ENCODE measurements around the gene SPAG16. TPM values are rescaled to one million over a fixed set of nuclear protein-coding genes. Genes with fewer than 3 reads are reported as not detected.
A peak's percentile ranks its signal among the peaks of the same experiment; 100 is the strongest.

The SPAG16 gene
- total RNA-seq (36.0 and 36.8 TPM in 2 replicates), polyA plus RNA-seq (18.9 and 24.1 TPM in 2 replicates), polyA minus RNA-seq (ENCODE audit: low replicate concordance) (0.33 and 0.86 TPM in 2 replicates)
- 15.8 and 21.8 TPM in 2 replicates for polyA plus RNA-seq (2012)

GRCh38 chr2:213284105-213285090 is at the start of gene SPAG16:
SPAG16 (plus strand) TSS chr2:213284464.
- H3K27ac ChIP-seq (ENCODE audit: insufficient read depth, low read length): peak within 1 kb of the TSS; percentile 87
- peak within 1 kb of the TSS; percentile 92 for H3K4me2 ChIP-seq (ENCODE audit: extremely low read depth, insufficient read depth, low read length)
- no peaks in the 10 kb centered on the region for H4K20me1 ChIP-seq (ENCODE audit: control insufficient read depth, extremely low read depth, insufficient read depth, low read length)
- peaks cover 2% of the 10 kb centered on the region for H3K4me1 ChIP-seq (ENCODE audit: control insufficient read depth, extremely low read depth, insufficient read depth, low read length)
- no peaks in the 10 kb centered on the region for H3K36me3 ChIP-seq (ENCODE audit: control insufficient read depth, insufficient read depth, low read length)
- TF ChIP-seq, protein P1, sequence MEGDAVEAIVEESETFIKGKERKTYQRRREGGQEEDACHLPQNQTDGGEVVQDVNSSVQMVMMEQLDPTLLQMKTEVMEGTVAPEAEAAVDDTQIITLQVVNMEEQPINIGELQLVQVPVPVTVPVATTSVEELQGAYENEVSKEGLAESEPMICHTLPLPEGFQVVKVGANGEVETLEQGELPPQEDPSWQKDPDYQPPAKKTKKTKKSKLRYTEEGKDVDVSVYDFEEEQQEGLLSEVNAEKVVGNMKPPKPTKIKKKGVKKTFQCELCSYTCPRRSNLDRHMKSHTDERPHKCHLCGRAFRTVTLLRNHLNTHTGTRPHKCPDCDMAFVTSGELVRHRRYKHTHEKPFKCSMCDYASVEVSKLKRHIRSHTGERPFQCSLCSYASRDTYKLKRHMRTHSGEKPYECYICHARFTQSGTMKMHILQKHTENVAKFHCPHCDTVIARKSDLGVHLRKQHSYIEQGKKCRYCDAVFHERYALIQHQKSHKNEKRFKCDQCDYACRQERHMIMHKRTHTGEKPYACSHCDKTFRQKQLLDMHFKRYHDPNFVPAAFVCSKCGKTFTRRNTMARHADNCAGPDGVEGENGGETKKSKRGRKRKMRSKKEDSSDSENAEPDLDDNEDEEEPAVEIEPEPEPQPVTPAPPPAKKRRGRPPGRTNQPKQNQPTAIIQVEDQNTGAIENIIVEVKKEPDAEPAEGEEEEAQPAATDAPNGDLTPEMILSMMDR (conservative IDR thresholded peaks at IDR 0.05 in 1 of 2, IDR thresholded peaks at IDR 0.05 in 1 of 2; ENCODE audit: low read depth in 1 of 2, low read length in 2 of 2): no peak
- no peak for TF ChIP-seq EZH2 (IDR thresholded peaks at IDR 0.05; ENCODE audit: low read length, missing control alignments)
- no peaks in the 10 kb centered on the region for H3K79me2 ChIP-seq (ENCODE audit: control insufficient read depth, insufficient read depth, low read length)
- H3K27me3 ChIP-seq (ENCODE audit: control insufficient read depth, insufficient read depth, low read length): no peaks in the 10 kb centered on the region
- H3K9me3 ChIP-seq (ENCODE audit: control insufficient read depth, insufficient read depth, low read depth, low read length): no peaks in the 10 kb centered on the region
- H3K9ac ChIP-seq (ENCODE audit: insufficient read depth, low read length): peak within 1 kb of the TSS; percentile 89
- peak; percentile 96 to 98 for DNase-seq (ENCODE audit: low read depth in 2 of 2)
- peak within 1 kb of the TSS; percentile 83 to 95 (median 84) for H3K4me3 ChIP-seq (replicated peaks in 1 of 4; ENCODE audit: control extremely low read depth in 1 of 4, insufficient read depth in 1 of 4, low read depth in 3 of 4, low read length in 4 of 4)
- peak within 1 kb of the TSS; percentile 96 for H2AFZ ChIP-seq (ENCODE audit: low read length)

- Histone ChIP-seq H3K27ac (ENCODE audit: insufficient read depth, low read length) (no peak overlapping the region), H3K9ac (ENCODE audit: insufficient read depth, low read length) (no peak overlapping the region), H3K79me2 (ENCODE audit: control insufficient read depth, insufficient read depth, low read length) (no peaks in the 10 kb centered on the region), H3K9me3 (ENCODE audit: control insufficient read depth, insufficient read depth, low read depth, low read length) (no peaks in the 10 kb centered on the region), H3K4me3 (replicated peaks in 1 of 4; ENCODE audit: control extremely low read depth in 1 of 4, insufficient read depth in 1 of 4, low read depth in 3 of 4, low read length in 4 of 4) (no peak overlapping the region), H3K36me3 (ENCODE audit: control insufficient read depth, insufficient read depth, low read length) (no peaks in the 10 kb centered on the region), H3K4me2 (ENCODE audit: extremely low read depth, insufficient read depth, low read length) (no peak overlapping the region), H2AFZ (ENCODE audit: low read length) (peak overlapping the region; percentile 5), H3K27me3 (ENCODE audit: control insufficient read depth, insufficient read depth, low read length) (no peaks in the 10 kb centered on the region), H4K20me1 (ENCODE audit: control insufficient read depth, extremely low read depth, insufficient read depth, low read length) (no peaks in the 10 kb centered on the region), H3K4me1 (ENCODE audit: control insufficient read depth, extremely low read depth, insufficient read depth, low read length) (peaks cover 7% of the 10 kb centered on the region)
- TF ChIP-seq, protein P1 (conservative IDR thresholded peaks at IDR 0.05 in 1 of 2, IDR thresholded peaks at IDR 0.05 in 1 of 2; ENCODE audit: low read depth in 1 of 2, low read length in 2 of 2): no peak
- TF ChIP-seq EZH2 (IDR thresholded peaks at IDR 0.05; ENCODE audit: low read length, missing control alignments): no peak
- no peak for DNase-seq (ENCODE audit: low read depth in 2 of 2)
Observed at GRCh38 chr2:213234641-213235040, 49.6 kb upstream of the SPAG16 start.

DNA sequence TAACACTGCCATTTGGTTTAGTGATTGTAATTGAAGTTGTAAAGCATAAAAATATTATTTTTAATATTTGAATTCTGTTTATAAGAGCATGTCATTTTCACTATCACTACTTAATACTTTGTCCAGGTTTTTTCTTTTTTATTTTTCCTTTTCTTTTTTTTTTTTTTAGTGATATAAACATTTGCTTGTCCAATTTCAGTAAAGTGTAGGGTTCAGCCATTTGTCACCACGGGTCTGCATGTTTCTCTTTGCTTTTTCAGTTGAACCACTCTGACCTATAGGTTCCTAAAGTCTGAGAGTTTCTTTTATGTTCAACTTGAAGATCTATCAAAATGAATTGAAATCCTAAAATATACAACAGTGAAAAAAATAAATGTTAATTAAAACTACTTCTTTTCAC is 48.5 kb upstream of the SPAG16 start:
- no peaks in the 10 kb centered on the region for H3K27me3 ChIP-seq (ENCODE audit: control insufficient read depth, insufficient read depth, low read length)
- H3K4me1 ChIP-seq (ENCODE audit: control insufficient read depth, extremely low read depth, insufficient read depth, low read length): peaks cover 9% of the 10 kb centered on the region
- no peak overlapping the region for H3K4me3 ChIP-seq (replicated peaks in 1 of 4; ENCODE audit: control extremely low read depth in 1 of 4, insufficient read depth in 1 of 4, low read depth in 3 of 4, low read length in 4 of 4)
- TF ChIP-seq, protein P1 (conservative IDR thresholded peaks at IDR 0.05 in 1 of 2, IDR thresholded peaks at IDR 0.05 in 1 of 2; ENCODE audit: low read depth in 1 of 2, low read length in 2 of 2): no peak
- no peak for TF ChIP-seq EZH2 (IDR thresholded peaks at IDR 0.05; ENCODE audit: low read length, missing control alignments)
- no peaks in the 10 kb centered on the region for H3K36me3 ChIP-seq (ENCODE audit: control insufficient read depth, insufficient read depth, low read length)
- no peak overlapping the region for H3K9ac ChIP-seq (ENCODE audit: insufficient read depth, low read length)
- no peak overlapping the region for H3K4me2 ChIP-seq (ENCODE audit: extremely low read depth, insufficient read depth, low read length)
- H2AFZ ChIP-seq (ENCODE audit: low read length): no peak overlapping the region
- no peaks in the 10 kb centered on the region for H3K9me3 ChIP-seq (ENCODE audit: control insufficient read depth, insufficient read depth, low read depth, low read length)
- no peak for DNase-seq (ENCODE audit: low read depth in 2 of 2)
- no peak overlapping the region for H3K27ac ChIP-seq (ENCODE audit: insufficient read depth, low read length)
- no peaks in the 10 kb centered on the region for H3K79me2 ChIP-seq (ENCODE audit: control insufficient read depth, insufficient read depth, low read length)
- H4K20me1 ChIP-seq (ENCODE audit: control insufficient read depth, extremely low read depth, insufficient read depth, low read length): no peaks in the 10 kb centered on the region

All from fibroblast of lung (primary cell).